ENCODE measurements around the gene ZNF521.

ZNF521 gene

GRCh38 chr18:25335062-25335461 lies 16.9 kb downstream of the ZNF521 start:
- DNase-seq: no peak

GRCh38 chr18:25334588-25334987 lies 17.4 kb downstream of the ZNF521 start:
- DNase-seq: no peak

- DNase-seq: no peak
Observed at GRCh38 chr18:25332002-25332401, 20.0 kb downstream of the ZNF521 start.

GRCh38 chr18:25329783-25330182 lies 22.2 kb downstream of the ZNF521 start:
- DNase-seq: no peak

- DNase-seq: no peak
Observed at GRCh38 chr18:25327584-25327983, 24.4 kb downstream of the ZNF521 start.

GRCh38 chr18:25326361-25326952 lies 25.5 kb downstream of the ZNF521 start:
- no peak for DNase-seq

GRCh38 chr18:25322806-25323205 lies 29.2 kb downstream of the ZNF521 start:
- DNase-seq: no peak

GRCh38 chr18:25316381-25317018 lies 35.5 kb downstream of the ZNF521 start:
- no peak for DNase-seq

GRCh38 chr18:25314838-25315190 lies 37.2 kb downstream of the ZNF521 start:
- DNase-seq: no peak

- no peak for DNase-seq
Observed at GRCh38 chr18:25314151-25314837, 37.7 kb downstream of the ZNF521 start.

- DNase-seq: no peak
Observed at GRCh38 chr18:25313268-25313667, 38.7 kb downstream of the ZNF521 start.

GRCh38 chr18:25310045-25310444 lies 41.9 kb downstream of the ZNF521 start:
- DNase-seq: peak; percentile 43 to 64

GRCh38 chr18:25308381-25308780 lies 43.6 kb downstream of the ZNF521 start:
- no peak for DNase-seq

GRCh38 chr18:25307192-25307591 lies 44.8 kb downstream of the ZNF521 start:
- no peak for DNase-seq

GRCh38 chr18:25306671-25307070 lies 45.3 kb downstream of the ZNF521 start:
- DNase-seq: no peak

GRCh38 chr18:25305584-25305983 lies 46.4 kb downstream of the ZNF521 start:
- no peak for DNase-seq

GRCh38 chr18:25300492-25300891 lies 51.5 kb downstream of the ZNF521 start:
- DNase-seq: no peak

GRCh38 chr18:25299426-25300300 lies 52.3 kb downstream of the ZNF521 start:
- DNase-seq: no peak

GRCh38 chr18:25298853-25299274 lies 53.1 kb downstream of the ZNF521 start:
- DNase-seq: no peak

- DNase-seq: no peak
Observed at GRCh38 chr18:25295624-25296138, 56.3 kb downstream of the ZNF521 start.

- DNase-seq: no peak
Observed at GRCh38 chr18:25291150-25291549, 60.8 kb downstream of the ZNF521 start.

- DNase-seq: peak in 1 of 2 experiments; percentile 30
Observed at GRCh38 chr18:25289001-25289631, 62.9 kb downstream of the ZNF521 start.
